HG03565 (cell line): ENCODE data around the gene PPP4R1.

ENCODE experiments used
- ATAC-seq: cut with Tn5 transposase; IDR thresholded peaks from one replicate; pipeline ENCODE4 v1.9.1; 2021; ENCODE audit warnings: mild to moderate bottlenecking, moderate library complexity; ENCODE audit not compliant: unreplicated experiment

Gene PPP4R1

DNA sequence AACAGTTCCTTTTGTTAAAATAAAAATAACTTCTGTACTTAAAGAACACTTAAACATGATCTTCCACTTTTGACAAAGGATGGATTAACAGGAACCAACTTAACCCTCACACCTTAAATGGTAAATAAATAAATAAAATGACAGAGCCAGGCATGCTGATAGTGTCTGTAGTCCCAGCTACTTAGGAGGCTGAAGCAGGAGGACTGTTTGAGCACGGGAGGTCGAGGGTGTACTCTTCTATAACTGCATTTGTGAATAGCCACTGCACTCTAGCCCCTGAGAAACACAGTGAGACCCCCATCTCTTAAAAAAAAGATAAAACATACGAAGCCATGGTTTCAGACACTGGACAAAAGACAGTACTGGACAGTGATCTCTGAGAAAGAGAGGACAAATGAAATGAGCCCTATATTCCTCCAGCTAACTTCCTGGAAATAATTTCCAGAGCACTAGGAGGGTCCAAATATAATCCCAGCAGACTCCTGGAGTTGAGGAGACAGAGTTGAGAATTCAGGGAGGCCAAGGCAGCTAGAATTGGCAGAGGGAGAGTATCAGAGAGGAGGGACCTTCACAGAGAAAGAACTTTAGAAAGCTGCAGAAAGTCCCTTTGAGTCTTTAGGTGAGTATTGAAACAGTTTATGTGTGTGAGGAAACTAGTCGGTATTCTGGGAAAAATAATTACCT lies 17.4 kb downstream of the PPP4R1 start:
- no peak for ATAC-seq

DNA sequence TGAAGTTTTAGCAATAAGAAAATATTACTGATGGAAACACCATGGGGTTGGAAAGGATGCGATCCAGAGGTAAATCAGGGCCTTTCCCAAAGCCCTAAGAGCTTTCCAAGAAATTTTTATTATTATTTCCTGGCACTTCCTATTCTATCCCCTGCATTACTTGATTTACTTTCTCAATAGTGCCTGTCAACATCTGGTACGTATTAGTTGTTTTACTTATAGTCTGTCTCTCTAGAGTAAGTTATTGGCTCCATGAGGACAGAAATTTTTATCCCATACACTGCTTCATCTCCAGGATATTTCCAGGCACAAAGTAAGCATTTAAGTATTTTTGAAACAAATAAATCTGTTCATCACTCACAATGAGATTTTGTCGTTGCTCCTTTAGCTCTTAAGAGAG lies 18.1 kb downstream of the PPP4R1 start:
- no peak for ATAC-seq

DNA sequence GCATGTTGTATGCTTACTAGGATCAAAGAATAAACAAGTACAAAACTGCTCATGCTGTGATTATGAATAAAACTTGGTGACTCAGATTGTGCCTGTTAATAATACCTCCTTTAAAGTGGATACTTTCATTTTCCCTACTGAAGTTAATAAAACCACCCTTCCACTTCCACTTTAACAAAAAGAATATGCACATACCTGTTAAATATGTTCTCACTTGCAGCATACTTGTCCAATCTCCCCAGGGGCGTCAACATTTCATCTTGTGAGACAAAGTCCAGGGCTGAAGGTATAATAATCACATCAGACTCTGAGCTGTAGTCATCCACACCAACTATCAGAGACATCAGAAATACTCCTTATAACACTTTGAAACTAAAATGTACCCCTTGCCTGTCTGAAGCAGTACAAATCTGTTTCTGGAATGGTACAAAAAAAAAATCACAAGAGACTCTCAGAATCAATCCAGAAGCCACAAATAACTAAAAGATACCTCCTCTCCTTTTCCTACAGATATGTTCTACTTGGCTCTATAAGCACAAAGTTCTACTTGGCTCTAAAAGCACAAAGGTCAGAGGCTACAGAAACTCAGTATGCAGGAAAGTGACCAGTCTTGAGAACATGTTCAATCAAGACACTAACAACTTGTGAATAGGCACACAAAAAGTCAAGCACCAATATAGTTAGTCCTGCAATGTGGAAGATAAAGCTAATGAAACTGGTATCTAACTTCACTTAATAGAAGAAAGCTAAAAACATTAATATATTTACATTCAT lies 19.3 kb downstream of the PPP4R1 start:
- ATAC-seq: peak; percentile 63

- ATAC-seq: no peak
Measured at GRCh38 chr18:9587924-9588323, 26.4 kb downstream of the PPP4R1 start.

GRCh38 chr18:9586814-9587213 lies 27.5 kb downstream of the PPP4R1 start:
- ATAC-seq: no peak

DNA sequence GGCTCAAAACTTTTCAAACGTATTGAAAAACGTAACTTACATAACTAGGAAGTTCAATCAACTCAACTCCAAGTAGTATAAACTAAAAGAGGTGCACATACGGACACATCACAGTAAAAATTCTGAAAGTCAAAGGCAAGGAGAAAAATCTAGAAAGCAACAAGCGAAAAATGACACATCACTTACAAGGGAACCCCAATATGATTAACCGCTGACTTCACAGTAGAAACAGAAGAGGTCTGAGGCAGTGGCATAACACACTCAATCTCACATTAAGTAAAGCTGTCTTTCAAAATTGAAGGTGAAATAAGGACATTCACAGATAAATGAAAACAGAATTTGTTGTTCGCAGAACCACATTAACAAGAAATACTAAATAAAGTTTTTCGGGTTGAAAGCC lies 32.7 kb downstream of the PPP4R1 start:
- no peak for ATAC-seq

GRCh38 chr18:9578306-9578705 lies 36.1 kb downstream of the PPP4R1 start:
- no peak for ATAC-seq

DNA sequence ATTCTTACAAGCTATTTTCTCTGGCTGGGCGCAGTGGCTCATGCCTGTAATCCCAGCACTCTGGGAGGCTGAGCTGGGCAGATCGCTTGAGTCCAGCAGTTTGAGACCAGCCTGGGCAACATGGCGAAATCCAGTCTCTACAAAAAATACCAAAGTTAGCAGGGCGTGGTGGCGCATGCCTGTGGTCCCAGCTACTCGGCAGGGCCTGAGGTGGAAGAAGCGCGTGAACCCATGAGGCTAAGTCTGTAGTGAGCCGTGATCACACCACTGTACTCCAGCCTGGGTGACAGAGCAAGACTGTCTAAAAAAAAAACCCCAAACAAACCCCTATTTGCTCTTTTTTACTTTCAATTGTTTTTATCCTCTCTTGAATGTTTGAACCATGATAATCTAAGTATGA lies 37.0 kb downstream of the PPP4R1 start:
- ATAC-seq: no peak

DNA sequence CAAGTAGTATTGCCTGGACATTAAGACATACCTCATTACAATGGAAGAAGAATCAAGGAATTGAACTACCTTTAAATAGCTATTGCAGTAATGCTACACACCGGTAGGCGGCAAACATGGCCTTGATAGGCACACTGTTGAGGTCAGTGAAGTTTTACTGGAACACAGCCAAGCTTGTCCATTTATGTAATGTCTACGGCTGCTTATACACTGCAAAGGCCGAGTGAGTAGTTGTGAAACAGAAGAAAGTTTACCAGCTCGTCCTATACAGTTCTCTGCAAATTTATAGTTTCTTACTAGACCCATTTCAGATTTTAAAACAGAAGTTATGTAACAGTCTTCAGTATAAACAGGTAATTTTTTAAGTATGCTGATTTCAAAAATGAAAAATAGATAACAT lies 38.8 kb downstream of the PPP4R1 start:
- ATAC-seq: no peak

DNA sequence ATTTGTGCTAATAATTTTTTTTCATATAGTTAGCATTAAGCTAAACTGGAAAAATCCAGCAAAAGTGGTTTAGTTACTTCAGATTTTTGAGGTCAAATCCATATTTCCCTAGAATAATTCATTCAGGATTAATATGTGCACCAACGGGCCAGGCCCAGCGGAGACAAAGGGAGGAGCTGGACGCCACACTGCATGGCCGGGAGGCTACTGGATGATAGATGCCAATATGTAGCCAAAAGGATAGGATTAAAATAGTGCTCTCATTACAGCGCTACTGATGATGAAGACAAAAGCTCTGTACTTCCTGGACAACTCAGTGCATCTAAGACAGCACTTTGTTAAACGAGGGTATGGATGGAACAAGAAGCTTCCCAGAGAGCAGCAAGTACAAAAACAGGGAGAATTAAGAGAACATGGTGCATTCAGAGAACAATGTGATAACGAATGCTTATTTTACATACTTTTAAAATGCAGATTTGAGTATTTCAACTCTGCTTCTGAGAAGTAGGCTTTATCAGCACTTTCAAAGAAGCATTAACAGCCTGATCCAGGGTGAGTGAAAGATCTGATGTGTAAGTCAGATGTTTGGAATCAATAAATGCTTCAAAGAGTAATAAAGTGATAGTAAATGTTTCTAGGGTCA lies 39.8 kb downstream of the PPP4R1 start:
- no peak for ATAC-seq

DNA sequence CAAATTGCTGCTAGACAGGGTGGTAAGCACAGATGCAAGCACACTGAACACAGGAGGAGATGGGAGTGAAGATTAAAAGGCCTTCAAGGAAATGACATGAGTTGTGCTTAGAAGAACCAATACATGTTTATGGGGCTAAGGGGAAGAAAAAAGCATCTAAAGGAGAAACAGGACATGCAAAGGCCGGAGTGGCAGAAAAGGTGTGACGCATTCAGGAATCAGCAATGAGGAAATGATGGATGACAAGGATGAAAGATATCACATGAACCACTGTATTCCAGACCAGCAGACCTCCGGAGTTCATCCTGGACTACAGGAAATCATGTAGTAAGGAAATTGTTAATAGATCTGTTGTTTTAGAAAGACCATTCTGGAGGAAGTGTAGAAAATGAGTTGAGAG lies 42.8 kb downstream of the PPP4R1 start:
- no peak for ATAC-seq

DNA sequence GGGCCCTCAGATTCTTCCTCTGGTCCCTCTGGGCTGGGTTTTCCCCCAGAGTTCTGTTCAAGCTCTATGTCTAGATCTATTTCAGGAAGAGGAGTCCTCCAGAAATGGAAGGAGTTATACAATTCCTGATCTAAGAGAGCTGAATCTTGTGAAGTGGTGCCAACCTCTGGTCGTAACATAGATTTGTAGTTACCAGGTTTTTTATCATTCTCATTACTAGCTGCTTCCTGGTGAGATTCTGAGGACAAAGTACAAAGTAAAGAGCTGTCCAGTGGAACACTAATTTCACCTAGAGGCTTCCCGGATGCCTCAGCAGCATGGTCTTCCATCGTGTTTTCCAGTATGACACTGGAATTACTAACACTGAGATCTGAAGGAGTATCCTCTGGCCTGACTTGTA lies 44.1 kb downstream of the PPP4R1 start:
- no peak for ATAC-seq

- no peak for ATAC-seq
Measured at GRCh38 chr18:9569178-9569577, 45.2 kb downstream of the PPP4R1 start.

GRCh38 chr18:9568186-9568585 lies 46.2 kb downstream of the PPP4R1 start:
- ATAC-seq: no peak

GRCh38 chr18:9565407-9565806 lies 49.0 kb downstream of the PPP4R1 start:
- no peak for ATAC-seq

GRCh38 chr18:9563331-9563730 lies 51.0 kb downstream of the PPP4R1 start:
- no peak for ATAC-seq

GRCh38 chr18:9562584-9562983 lies 51.8 kb downstream of the PPP4R1 start:
- no peak for ATAC-seq

GRCh38 chr18:9561759-9562158 lies 52.6 kb downstream of the PPP4R1 start:
- ATAC-seq: no peak

- ATAC-seq: no peak
Measured at GRCh38 chr18:9559253-9559652, 55.1 kb downstream of the PPP4R1 start.

DNA sequence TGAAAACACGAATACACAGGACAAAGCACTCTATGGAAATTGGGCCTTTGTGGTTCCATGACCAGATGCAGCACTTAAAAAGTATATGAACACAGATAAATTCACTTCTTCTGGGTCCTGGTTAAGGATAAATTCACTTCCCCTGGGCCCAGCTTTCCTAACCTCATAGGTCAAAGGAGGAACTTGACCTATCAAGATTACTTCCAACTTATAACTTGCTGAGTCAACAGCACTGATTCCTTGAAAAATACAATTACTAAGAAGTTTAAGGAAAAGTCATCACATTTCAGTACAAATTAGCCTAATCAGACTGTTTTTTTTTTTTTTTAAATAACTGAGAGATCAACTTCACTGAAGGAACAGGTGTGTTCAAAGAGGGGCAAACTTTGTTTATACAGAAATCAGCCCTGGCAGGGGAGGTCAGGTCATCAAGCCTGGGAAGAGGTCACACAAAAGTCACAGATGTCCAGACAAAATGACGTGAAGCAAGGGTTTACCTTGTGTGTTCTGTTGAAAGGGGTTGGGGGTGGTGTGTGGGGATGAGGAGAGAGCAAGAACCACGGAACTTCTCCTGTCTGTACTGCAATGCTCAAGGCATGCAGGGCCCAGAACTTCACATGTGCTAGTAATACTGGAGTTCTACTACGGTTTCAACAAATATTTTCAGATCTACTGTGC lies 55.8 kb downstream of the PPP4R1 start:
- ATAC-seq: no peak

DNA sequence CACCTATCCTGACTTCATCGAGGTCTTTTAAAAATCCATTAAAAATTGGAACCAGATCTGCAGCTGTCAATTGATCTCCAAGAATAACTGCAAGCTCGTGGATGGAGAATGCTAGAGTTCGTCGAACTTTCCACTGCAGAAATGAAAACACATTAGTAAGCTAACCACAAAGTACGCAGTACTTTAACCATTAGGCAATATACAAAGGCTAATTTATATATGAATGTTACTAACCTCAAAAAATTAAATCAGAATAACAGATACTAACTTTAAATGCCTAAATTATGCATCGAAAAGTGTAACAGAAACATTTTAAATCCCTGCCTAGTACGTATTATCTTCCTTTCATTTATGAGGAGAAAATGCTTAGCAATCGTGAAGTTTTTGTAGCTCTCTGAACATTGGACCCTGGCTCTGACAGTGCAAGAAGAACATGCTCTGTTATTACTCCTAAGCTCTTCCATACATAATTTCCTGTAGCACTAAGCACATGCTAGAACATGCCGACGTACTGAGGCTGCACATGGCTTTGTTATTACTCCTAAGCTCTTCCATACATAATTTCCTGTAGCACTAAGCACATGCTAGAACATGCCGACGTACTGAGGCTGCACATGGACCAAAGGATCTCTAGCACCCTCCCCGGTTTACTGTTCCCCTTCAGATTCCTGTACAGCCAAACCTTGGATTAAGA lies 57.0 kb downstream of the PPP4R1 start:
- no peak for ATAC-seq
